Endodermal cell (in vitro differentiated cells): ENCODE measurements around the gene ZBTB16. TPM values are rescaled to one million over a fixed set of nuclear protein-coding genes. Genes with fewer than 3 reads are reported as not detected.

ENCODE experiments used
- DNase-seq: peaks from one replicate; pipeline ENCODE4 v3.0.0-alpha.2; 2017
- H3K27ac ChIP-seq: 2 replicates; pipeline ENCODE4 v1.5.1; 2013; ENCODE audit warnings: mild to moderate bottlenecking, low read depth, low read length, moderate library complexity
- H3K27me3 ChIP-seq: 2 replicates; pipeline ENCODE4 v1.6.1; 2013; ENCODE audit warnings: mild to moderate bottlenecking, low read length, moderate library complexity; ENCODE audit not compliant: insufficient read depth, control insufficient read depth, poor library complexity, severe bottlenecking
- H3K36me3 ChIP-seq: 2 replicates; pipeline ENCODE4 v1.7.0; 2013; ENCODE audit warnings: mild to moderate bottlenecking, low read length, moderate library complexity; ENCODE audit not compliant: control insufficient read depth, insufficient read depth
- H3K4me1 ChIP-seq: one replicate; pipeline ENCODE4 v1.7.0; 2013; ENCODE audit warnings: low read length; ENCODE audit not compliant: control insufficient read depth, insufficient read depth
- H3K4me3 ChIP-seq: 2 replicates; pipeline ENCODE4 v1.5.1; 2013; ENCODE audit warnings: mild to moderate bottlenecking, low read length, moderate library complexity
- H3K9ac ChIP-seq: 2 replicates; pipeline ENCODE4 v1.6.1; 2013; ENCODE audit warnings: mild to moderate bottlenecking, low read length, moderate library complexity; ENCODE audit not compliant: poor library complexity, severe bottlenecking; ENCODE audit errors: extremely low read depth
- H3K9me3 ChIP-seq: 2 replicates; pipeline ENCODE4 v1.6.1; 2013; ENCODE audit warnings: mild to moderate bottlenecking, low read length, moderate library complexity; ENCODE audit not compliant: control insufficient read depth
- H3K27ac Mint-ChIP-seq: 2 replicates; pipeline ENCODE4 v1.8.0; 2020; ENCODE audit warnings: mixed read lengths
- H3K27me3 Mint-ChIP-seq: 2 replicates; pipeline ENCODE4 v1.8.0; 2021; ENCODE audit warnings: mild to moderate bottlenecking, mixed read lengths; ENCODE audit not compliant: insufficient read depth
- H3K36me3 Mint-ChIP-seq: 2 replicates; pipeline ENCODE4 v1.8.0; 2020; ENCODE audit warnings: low read depth, mixed read lengths
- H3K4me1 Mint-ChIP-seq: 2 replicates; pipeline ENCODE4 v1.8.0; 2020; ENCODE audit warnings: mixed read lengths
- H3K4me3 Mint-ChIP-seq: 2 replicates; pipeline ENCODE4 v1.8.0; 2020; ENCODE audit warnings: mild to moderate bottlenecking, moderate library complexity, mixed read lengths
- H3K9me3 Mint-ChIP-seq: 2 replicates; pipeline ENCODE4 v1.8.0; 2020; ENCODE audit warnings: mild to moderate bottlenecking, mixed read lengths
- whole genome bisulfite sequencing, 2 experiments: methylation state at CpG; one replicate each; pipeline versions ENCODE4 v1.1.5 to v1.1.7; 2013; ENCODE audit warnings: missing lambda C conversion rate in 2 of 2, mixed read lengths in 1 of 2; ENCODE audit not compliant: insufficient coverage in 1 of 2, insufficient read length in 1 of 2; 5-methylcytosine and 5-hydroxymethylcytosine counted together
- total RNA-seq, 2 donors: library from RNA; stranded (reverse); fragmentation: NEBNext Ultra II Directional in 1 of 2; extraction: Animal tissue kit (Norgen Biotek cat#: 25700) in 1 of 2; gene quantifications; 2 replicates in 1 of 2; 3 replicates in 1 of 2; pipeline ENCODE4 v1.2.1, GENCODE V29; 2021
- TF ChIP-seq, protein P1 (sequence below): fragments of 200-600 bp; sonication (generic); conservative IDR thresholded peaks from 2 replicates; pipeline ENCODE4 v1.5.0; 2021; ENCODE audit warnings: antibody characterized with exemption, mild to moderate bottlenecking

Gene ZBTB16
- total RNA-seq, 2 donors from 2014 or later, result 4.1 to 5.8 TPM

DNA sequence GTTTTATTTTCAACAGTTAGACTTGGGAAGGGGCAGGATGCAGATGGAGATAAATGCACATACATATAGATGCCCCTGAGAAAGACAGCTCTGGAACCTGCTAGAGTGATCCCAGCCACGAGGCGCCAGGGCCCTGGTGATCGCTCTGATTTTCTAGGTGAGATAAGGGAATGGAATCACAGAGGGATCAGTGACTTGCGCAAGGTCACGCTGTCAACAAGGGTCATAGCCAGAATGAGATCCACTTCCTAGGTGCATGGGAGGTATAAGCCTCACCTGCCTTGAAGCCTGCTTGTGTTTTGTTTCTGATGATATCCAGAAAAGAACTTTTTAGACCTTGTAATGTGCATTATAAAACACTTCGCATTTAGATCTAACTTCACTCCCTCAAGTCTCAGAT lies 47.5 kb downstream of the ZBTB16 start:
- TF ChIP-seq, protein P1, sequence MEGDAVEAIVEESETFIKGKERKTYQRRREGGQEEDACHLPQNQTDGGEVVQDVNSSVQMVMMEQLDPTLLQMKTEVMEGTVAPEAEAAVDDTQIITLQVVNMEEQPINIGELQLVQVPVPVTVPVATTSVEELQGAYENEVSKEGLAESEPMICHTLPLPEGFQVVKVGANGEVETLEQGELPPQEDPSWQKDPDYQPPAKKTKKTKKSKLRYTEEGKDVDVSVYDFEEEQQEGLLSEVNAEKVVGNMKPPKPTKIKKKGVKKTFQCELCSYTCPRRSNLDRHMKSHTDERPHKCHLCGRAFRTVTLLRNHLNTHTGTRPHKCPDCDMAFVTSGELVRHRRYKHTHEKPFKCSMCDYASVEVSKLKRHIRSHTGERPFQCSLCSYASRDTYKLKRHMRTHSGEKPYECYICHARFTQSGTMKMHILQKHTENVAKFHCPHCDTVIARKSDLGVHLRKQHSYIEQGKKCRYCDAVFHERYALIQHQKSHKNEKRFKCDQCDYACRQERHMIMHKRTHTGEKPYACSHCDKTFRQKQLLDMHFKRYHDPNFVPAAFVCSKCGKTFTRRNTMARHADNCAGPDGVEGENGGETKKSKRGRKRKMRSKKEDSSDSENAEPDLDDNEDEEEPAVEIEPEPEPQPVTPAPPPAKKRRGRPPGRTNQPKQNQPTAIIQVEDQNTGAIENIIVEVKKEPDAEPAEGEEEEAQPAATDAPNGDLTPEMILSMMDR, result no peak
- Histone ChIP-seq H3K4me3 (no peak overlapping the region), H3K9ac (no peak overlapping the region), H3K9me3 (no peaks in the 10 kb centered on the region), H3K27me3 (no peaks in the 10 kb centered on the region), H3K4me1 (peaks cover 8% of the 10 kb centered on the region), H3K36me3 (no peaks in the 10 kb centered on the region), H3K27ac (no peak overlapping the region)
- Mint-ChIP-seq H3K27me3 (peaks cover 11% of the 10 kb centered on the region), H3K4me3 (no peak overlapping the region), H3K4me1 (peaks cover 66% of the 10 kb centered on the region), H3K27ac (no peak overlapping the region), H3K9me3 (no peaks in the 10 kb centered on the region), H3K36me3 (no peaks in the 10 kb centered on the region)
- WGBS, 2 experiments, result 90 to 95% methylated on average over 6 of the region's 6 CpGs
- DNase-seq, result no peak

DNA sequence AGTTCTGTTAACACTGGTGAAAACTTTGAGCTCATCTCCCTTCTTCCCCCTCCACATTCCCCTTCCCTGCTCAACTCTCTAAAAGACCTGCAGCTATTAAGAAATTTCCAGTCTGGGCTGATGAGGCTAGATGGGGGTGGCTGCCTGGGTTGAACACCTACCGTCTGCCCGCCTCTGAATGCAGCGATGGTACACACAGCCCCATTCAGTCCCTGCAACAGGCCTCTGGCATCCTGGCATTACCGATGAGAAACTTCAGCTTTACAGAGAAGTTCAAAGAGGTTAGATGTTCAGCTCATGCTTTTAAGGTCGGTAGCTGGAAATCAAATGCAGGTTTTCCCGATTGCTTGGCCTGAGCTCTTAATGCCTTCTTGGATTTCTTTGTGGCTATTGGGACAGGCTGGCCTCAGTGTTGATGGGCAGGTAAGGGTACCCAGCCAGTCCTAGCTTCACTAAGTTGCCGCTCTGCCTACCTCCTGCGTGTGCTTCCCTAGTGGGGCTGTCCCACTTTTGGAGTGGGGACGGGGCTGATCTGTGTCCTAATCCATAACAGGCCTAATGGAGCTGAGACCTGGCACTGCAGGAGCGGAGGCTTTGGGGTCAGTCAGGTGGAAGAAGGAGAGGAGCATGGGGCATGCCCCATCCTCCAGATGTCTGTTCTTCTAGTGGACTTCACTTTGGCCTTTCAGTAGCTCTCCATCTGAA lies 49.1 kb downstream of the ZBTB16 start:
- Histone ChIP-seq H3K27me3 (peaks cover 4% of the 10 kb centered on the region), H3K9me3 (no peaks in the 10 kb centered on the region), H3K27ac (no peak overlapping the region), H3K36me3 (no peaks in the 10 kb centered on the region), H3K4me1 (peaks cover 3% of the 10 kb centered on the region), H3K9ac (no peak overlapping the region), H3K4me3 (no peak overlapping the region)
- Mint-ChIP-seq H3K27ac (no peak overlapping the region), H3K9me3 (no peaks in the 10 kb centered on the region), H3K4me1 (peaks cover 49% of the 10 kb centered on the region), H3K36me3 (no peaks in the 10 kb centered on the region), H3K27me3 (peaks cover 21% of the 10 kb centered on the region), H3K4me3 (no peak overlapping the region)
- DNase-seq, result no peak
- TF ChIP-seq, protein P1, result no peak
- WGBS, 2 experiments, result 92 to 98% methylated on average over 6 to 10 of the region's 10 CpGs

DNA sequence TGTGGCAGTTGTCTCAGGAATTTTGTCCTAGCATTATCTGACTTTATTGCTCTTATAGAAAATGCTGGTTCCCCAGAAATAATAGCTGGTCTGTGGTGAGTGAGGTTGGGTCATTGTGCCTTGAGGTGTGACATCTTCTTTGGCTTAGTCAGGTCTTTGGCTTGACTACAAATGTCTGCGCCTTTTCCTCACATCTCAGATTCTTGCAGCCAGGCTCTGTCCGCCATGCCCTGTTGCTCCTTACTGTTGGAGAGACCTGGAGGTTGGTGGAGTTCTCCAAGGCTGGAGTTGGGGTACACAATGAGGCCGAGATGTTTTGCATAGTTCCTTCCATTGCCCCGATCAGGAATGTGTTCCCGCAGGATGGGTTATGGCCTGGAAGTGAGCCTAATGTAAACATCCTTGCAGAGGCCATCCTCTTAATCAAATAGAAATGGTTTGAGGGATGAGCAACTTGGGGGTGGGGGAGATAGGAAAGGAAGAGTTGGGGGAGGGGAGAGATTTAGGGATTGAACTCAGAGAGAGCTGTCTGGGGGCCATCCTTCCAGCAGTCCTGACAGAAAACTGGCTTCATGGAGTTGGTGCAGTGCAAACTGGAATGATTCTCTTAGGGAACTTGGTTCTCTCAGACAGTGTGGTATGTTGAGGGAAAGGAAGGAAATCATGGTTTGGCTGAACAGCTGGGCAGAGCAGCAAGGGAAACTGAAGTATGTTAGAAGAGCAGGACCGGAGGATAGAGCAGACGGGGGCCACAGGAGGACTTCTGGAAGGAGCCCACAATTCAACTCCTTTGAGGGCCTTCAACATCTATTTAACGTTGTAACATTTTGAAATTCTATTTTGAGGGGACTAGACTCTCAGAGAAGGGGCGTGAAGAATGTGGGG lies 49.9 kb downstream of the ZBTB16 start:
- TF ChIP-seq, protein P1, result no peak
- Mint-ChIP-seq H3K4me3 (no peak overlapping the region), H3K9me3 (no peaks in the 10 kb centered on the region), H3K27me3 (peaks cover 25% of the 10 kb centered on the region), H3K36me3 (no peaks in the 10 kb centered on the region), H3K4me1 (peaks cover 46% of the 10 kb centered on the region), H3K27ac (no peak overlapping the region)
- H3K4me3 ChIP-seq, result no peak overlapping the region
- DNase-seq, result no peak
- no peaks in the 10 kb centered on the region for H3K36me3 ChIP-seq
- no peaks in the 10 kb centered on the region for H3K4me1 ChIP-seq
- 74 to 96% methylated on average over 3 to 9 of the region's 9 CpGs for WGBS, 2 experiments
- H3K9me3 ChIP-seq, result no peaks in the 10 kb centered on the region
- peaks cover 4% of the 10 kb centered on the region for H3K27me3 ChIP-seq
- H3K27ac ChIP-seq, result no peak overlapping the region
- no peak overlapping the region for H3K9ac ChIP-seq
